ENCODE measurements around the gene HCFC2.

- TF ChIP-seq POLR2AphosphoS5 (IDR thresholded peaks at IDR 0.05; ENCODE audit: low read depth, low read length) = no peak
- TF ChIP-seq CTCF (IDR thresholded peaks at IDR 0.05) = no peak
- TF ChIP-seq TCF7L2 (IDR thresholded peaks at IDR 0.05; ENCODE audit: low read depth, low read length) = no peak
- TF ChIP-seq REST (IDR thresholded peaks at IDR 0.05; ENCODE audit: insufficient read depth in 1 of 2, low read depth in 2 of 2, low read length in 1 of 2) = no peak
- TF ChIP-seq SIN3A (IDR thresholded peaks at IDR 0.05; ENCODE audit: borderline replicate concordance, insufficient read depth, low read depth, low read length) = no peak
These were observed 26.4 kb downstream of the HCFC2 start for GRCh38 chr12:104090685-104091084.

Measured in Panc1 (cell line).